Activated CD4-positive, alpha-beta T cell treated with anti-CD3 and anti-CD28 coated beads for 48 hours (primary cell): ENCODE measurements around the gene HCLS1.
"Not testable (repeated sequence)": the region's sequence is repeated elsewhere in the genome, so short reads cannot be mapped to it uniquely, and the experiment has no call there.

Experiments used
- DNase-seq: peaks from one replicate; pipeline ENCODE4 v3.0.0-alpha.2; 2020

HCLS1 gene

DNA sequence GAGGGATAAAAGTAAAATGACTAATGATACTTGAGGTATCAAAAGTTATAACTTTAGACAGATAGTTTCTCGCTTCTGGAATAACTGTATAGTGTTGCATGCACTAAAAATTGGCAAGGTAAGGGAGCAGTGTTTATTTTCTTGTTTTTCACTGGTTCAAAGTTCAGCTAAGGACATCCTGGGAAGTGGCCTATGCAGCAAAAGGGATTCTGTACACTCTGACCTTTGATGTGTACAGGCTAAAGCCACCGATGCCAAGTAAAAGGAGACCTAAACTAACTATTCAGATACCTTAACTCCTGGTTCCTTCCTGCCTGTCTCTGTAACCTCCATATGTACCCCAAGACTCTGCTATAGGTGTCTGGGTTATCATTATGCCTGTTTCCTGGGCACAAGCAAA lies 65.9 kb downstream of the HCLS1 start:
- DNase-seq: no peak

DNA sequence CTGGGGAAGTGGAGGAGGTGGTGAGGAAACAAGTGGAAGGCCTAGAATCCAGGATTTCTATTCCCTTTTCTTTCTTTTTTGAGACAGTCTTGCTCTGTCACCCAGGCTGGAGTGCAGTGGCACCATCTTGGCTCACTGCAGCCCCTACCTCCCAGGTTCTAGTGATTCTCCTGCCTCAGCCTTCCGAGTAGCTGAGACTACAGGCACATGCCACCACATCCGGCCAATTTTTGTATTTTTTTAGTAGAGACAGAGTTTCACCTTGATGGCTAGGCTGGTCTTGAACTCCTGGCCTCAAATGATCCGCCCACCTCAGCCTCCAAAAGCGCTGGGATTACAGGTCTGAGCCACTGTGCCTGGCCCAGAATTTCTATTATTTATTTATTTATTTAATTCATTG lies 66.9 kb downstream of the HCLS1 start:
- DNase-seq: not testable (repeated sequence)

DNA sequence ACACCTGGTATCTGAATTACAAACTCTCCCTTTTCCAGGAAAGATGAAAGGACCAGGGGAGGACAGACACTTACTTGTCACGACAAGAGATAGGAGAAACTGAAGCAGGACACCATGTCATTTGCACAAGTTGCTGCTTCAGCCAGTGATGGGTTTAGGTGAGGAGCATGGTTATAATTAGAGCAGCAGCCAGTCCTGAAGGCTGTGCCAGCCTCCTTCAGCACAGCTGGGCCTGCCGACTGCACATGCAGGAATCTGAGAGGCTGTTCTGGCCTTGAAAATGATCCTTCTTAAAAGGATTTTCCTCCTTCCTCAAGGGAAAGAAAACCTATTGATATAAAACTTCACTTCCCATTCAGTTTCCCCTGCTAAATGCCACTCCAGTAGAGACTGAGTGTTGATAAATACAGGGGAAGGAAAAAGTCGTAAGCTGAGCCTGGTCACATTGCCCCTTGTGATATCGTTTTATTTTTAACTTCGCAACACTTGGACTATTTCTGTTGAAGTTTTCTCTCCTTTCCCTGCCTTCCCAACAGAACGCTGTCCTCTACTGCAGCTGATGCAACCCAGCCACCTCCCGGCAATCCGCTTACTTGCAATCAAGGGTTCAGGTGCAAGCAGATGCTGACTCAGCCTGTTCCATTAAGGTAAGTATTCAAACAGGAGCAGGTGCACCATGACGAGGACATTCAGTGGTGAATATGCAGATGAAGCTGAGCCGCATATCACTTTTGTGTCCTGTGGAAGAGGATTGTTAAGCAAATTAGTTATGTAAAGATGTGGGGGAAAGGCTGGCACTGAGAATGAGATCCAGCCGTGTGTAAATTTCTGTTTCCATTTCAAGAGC lies 67.6 kb downstream of the HCLS1 start, which contains the start of gene FBXO40:
FBXO40 (plus strand) TSS at position 524 of the 847 bp plus-strand sequence. CDS start 27,197 bp downstream, outside the sequence.
- no peak for DNase-seq

DNA sequence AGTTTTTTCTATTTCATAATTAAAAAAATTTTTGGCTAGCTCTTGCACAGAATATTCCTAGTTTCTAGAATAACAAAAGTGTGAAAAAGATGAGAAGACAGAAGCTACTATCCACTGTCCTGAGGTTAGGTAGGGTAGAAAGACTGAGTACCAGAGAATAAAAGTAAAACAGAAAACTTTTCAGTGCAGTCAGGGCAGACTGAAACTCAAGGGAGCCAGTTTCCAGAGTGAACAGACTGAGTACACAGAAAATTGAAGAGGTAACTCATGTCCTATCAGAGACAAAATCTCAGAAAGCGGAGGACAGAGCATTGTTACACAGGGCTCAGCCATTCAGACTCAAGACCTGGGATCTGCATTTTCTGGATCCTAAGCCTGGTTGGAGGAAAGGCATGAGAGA lies 76.3 kb downstream of the HCLS1 start:
- no peak for DNase-seq

DNA sequence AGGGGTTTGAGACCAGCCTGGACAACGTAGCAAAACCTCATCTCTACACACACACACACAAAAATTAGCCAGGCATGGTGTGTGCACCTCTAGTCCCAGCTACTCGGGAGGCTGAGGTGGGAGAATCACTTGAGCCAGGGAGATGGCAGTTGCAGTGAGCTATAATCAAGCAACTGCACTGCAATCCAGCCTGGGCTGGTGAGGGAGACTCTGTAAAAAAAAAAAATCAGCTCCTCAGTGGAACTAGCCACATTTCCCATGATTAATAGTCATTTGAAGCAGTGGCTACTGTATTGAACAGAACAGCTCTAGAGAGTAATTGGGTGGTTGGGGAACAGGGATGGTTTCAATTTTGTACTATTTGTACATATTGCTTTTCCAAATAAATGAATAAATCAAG lies 79.0 kb downstream of the HCLS1 start:
- no peak for DNase-seq
